ENCODE data around the gene USP5.

USP5 gene

DNA sequence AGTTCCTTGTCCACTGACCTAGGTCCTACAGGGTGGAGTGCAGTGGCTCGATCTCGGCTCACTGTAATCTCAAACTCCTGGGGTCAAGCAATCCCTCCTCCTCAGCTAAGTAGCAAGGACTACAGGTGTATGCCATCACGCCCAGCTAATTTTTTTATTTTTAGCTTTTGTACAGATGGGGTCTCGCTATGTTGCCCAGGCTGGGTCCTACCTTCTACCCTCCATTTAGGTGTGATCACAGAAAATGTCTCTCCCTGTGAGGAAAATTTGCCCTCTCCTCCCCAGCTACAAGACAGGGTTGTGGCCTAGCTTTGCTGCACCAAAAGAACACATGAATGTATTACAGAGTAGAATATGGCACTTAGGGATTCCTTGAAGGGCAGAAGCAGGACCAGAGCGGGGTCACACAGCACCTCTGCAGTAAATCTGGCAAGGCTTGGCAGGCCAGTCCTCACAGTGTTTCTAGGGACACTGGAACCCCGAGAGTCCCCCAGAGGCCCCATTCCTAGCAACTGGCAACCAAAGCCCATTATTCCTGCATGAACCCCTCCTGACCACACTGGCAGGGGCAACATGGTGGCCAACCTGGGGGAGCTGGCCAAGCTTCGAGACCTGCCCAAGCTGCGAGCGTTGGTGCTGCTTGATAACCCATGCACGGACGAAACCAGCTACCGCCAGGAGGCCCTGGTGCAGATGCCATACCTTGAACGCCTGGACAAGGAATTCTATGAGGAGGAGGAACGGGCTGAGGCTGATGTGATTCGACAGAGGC is 60.4 kb downstream of the USP5 start:
- DNase-seq, result no peak

DNA sequence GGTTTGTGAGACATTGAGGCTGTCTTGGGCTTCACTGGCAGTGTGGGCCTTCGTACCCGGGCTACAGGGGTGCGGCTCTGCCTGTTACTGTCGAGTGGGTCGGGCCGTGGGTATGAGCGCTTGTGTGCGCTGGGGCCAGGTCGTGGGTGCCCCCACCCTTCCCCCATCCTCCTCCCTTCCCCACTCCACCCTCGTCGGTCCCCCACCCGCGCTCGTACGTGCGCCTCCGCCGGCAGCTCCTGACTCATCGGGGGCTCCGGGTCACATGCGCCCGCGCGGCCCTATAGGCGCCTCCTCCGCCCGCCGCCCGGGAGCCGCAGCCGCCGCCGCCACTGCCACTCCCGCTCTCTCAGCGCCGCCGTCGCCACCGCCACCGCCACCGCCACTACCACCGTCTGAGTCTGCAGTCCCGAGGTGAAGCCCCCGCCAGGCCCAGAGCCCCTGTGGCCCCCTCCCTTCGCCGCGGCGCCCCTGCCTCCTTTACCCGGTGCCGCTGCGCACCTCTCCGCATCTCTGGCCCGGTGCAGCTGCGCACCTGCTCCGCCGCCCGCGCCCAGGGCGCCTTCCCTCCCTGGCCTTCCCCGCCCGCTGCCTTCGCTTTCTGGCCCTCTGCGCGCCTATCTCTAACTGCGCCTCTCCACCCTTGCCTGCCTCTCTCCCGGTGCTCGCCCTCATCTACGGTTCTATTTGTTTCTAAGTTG is 62.4 kb downstream of the USP5 start, which contains the start of gene ENO2:
Gene ENO2, plus strand, starts transcription at position 335 of the 701 bp plus-strand sequence. CDS start 1,253 bp downstream, outside the sequence.
- DNase-seq, result peak; percentile 75

GRCh38 chr12:6914947-6915788 is 63.2 kb downstream of the USP5 start:
- no peak for DNase-seq

- no peak for DNase-seq
Observed at GRCh38 chr12:6915789-6916285, 63.9 kb downstream of the USP5 start.
